Liver (tissue), 3 donors: ENCODE measurements around the gene CHRNA4.

ENCODE experiments used
- EGR1 ChIP-seq, 2 donors: IDR thresholded peaks; 2 replicates each; pipeline ENCODE4 v1.6.1; 2016 to 2018; ENCODE audit warnings: antibody characterized with exemption in 2 of 2, low read depth in 2 of 2
- FOXA2 ChIP-seq: IDR thresholded peaks from 2 replicates; pipeline ENCODE4 v1.6.1; 2016; ENCODE audit warnings: antibody characterized with exemption
- GABPA ChIP-seq, 2 donors: IDR thresholded peaks in 1 of 2; conservative IDR thresholded peaks in 1 of 2; 2 replicates each; pipeline ENCODE4 v1.6.1; 2016; ENCODE audit warnings: antibody characterized with exemption in 2 of 2, mild to moderate bottlenecking in 1 of 2, moderate library complexity in 1 of 2
- RAD21 ChIP-seq, 2 donors: IDR thresholded peaks; 2 replicates each; pipeline ENCODE4 v1.6.1; 2016; ENCODE audit warnings: antibody characterized with exemption in 2 of 2, mild to moderate bottlenecking in 2 of 2
- TAF1 ChIP-seq: conservative IDR thresholded peaks from 2 replicates; pipeline ENCODE4 v1.6.1; 2016; ENCODE audit warnings: antibody characterized with exemption, mild to moderate bottlenecking
- YY1 ChIP-seq: IDR thresholded peaks from 2 replicates; pipeline ENCODE4 v1.6.1; 2016; ENCODE audit warnings: antibody characterized with exemption, mild to moderate bottlenecking
- TF ChIP-seq, protein P1 (sequence below): IDR thresholded peaks from 2 replicates; pipeline ENCODE4 v1.6.1; 2016; ENCODE audit warnings: antibody characterized with exemption, mild to moderate bottlenecking
- TF ChIP-seq, protein P2 (sequence below): fragments of 150-350 bp; IDR thresholded peaks from 2 replicates; pipeline ENCODE4 v1.5.1; 2017; ENCODE audit warnings: improper control_type of control experiment, low read depth, low read length; ENCODE audit not compliant: missing input control
- TF ChIP-seq, protein P3 (sequence below): IDR thresholded peaks from 2 replicates; pipeline ENCODE4 v1.6.1; 2016; ENCODE audit warnings: antibody characterized with exemption
- TF ChIP-seq, protein P4 (sequence below): IDR thresholded peaks from 2 replicates; pipeline ENCODE4 v1.6.1; 2016; ENCODE audit warnings: antibody characterized with exemption
- donor health status: healthy.
- donor health status: healthy.

DNA sequence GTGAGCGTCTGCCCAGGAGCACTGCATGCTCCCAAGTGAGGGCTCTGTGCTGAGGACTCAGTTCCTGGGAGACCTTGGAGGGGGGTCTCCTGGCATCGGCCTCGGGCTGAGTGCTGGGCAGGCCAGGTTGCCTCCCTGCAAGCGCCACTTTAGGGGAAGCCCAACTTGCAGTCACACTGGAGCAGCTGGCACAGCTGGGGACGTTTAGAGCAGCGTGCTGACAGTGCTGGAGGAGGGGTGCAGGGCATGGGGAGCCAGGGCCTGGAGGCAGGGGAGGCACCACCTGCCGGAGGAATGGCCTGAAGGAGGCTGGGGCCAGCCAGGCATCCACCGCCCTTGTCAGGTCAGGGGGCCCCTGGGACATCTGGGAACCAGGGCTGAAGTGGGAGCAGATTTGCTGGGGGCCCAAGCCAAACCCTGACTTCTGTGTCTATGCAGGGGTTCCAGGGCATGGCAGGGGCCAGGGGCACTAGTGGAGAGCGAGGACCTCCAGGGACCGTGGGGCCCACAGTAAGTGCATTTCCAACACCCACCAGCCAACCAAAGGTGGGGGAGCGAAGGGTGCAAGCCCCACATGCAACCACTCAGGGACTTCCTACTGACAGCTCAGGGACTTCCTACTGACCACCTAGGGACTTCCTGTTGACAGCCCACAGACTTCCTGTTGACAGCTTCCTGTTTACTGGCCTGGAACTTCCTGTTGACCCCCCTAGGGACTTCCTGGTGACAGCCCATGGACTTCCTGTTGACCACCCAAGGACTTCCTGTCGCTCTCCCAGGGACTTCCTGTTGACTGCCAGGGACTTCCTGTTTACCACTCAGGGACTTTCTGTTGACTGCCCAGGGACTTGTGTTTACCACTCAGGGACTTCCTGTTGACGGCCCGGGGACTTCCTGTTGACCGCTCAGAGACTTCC lies 34.6 kb downstream of the CHRNA4 start:
- TF ChIP-seq, protein P1, sequence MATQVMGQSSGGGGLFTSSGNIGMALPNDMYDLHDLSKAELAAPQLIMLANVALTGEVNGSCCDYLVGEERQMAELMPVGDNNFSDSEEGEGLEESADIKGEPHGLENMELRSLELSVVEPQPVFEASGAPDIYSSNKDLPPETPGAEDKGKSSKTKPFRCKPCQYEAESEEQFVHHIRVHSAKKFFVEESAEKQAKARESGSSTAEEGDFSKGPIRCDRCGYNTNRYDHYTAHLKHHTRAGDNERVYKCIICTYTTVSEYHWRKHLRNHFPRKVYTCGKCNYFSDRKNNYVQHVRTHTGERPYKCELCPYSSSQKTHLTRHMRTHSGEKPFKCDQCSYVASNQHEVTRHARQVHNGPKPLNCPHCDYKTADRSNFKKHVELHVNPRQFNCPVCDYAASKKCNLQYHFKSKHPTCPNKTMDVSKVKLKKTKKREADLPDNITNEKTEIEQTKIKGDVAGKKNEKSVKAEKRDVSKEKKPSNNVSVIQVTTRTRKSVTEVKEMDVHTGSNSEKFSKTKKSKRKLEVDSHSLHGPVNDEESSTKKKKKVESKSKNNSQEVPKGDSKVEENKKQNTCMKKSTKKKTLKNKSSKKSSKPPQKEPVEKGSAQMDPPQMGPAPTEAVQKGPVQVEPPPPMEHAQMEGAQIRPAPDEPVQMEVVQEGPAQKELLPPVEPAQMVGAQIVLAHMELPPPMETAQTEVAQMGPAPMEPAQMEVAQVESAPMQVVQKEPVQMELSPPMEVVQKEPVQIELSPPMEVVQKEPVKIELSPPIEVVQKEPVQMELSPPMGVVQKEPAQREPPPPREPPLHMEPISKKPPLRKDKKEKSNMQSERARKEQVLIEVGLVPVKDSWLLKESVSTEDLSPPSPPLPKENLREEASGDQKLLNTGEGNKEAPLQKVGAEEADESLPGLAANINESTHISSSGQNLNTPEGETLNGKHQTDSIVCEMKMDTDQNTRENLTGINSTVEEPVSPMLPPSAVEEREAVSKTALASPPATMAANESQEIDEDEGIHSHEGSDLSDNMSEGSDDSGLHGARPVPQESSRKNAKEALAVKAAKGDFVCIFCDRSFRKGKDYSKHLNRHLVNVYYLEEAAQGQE, result no peak
- no peak for TF ChIP-seq RAD21 (IDR thresholded peaks at IDR 0.05)
- TF ChIP-seq, protein P2, sequence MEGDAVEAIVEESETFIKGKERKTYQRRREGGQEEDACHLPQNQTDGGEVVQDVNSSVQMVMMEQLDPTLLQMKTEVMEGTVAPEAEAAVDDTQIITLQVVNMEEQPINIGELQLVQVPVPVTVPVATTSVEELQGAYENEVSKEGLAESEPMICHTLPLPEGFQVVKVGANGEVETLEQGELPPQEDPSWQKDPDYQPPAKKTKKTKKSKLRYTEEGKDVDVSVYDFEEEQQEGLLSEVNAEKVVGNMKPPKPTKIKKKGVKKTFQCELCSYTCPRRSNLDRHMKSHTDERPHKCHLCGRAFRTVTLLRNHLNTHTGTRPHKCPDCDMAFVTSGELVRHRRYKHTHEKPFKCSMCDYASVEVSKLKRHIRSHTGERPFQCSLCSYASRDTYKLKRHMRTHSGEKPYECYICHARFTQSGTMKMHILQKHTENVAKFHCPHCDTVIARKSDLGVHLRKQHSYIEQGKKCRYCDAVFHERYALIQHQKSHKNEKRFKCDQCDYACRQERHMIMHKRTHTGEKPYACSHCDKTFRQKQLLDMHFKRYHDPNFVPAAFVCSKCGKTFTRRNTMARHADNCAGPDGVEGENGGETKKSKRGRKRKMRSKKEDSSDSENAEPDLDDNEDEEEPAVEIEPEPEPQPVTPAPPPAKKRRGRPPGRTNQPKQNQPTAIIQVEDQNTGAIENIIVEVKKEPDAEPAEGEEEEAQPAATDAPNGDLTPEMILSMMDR, result no peak
- TF ChIP-seq FOXA2, result no peak
- TF ChIP-seq YY1, result no peak
- TF ChIP-seq GABPA (IDR thresholded peaks at IDR 0.05 in 1 of 2, conservative IDR thresholded peaks at IDR 0.05 in 1 of 2), result no peak
- TF ChIP-seq, protein P3, sequence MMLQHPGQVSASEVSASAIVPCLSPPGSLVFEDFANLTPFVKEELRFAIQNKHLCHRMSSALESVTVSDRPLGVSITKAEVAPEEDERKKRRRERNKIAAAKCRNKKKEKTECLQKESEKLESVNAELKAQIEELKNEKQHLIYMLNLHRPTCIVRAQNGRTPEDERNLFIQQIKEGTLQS, result no peak
- TF ChIP-seq, protein P4, sequence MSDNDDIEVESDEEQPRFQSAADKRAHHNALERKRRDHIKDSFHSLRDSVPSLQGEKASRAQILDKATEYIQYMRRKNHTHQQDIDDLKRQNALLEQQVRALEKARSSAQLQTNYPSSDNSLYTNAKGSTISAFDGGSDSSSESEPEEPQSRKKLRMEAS, result no peak
- TF ChIP-seq EGR1 (IDR thresholded peaks at IDR 0.05; ENCODE audit: low read depth in 2 of 2), result no peak
- no peak for TF ChIP-seq TAF1
